Suprapubic skin (tissue), 4 donors: ENCODE data around the gene NEB.

ENCODE experiments used
- EP300 ChIP-seq: sonication (generic); formaldehyde crosslinking; IDR thresholded peaks from one replicate; pipeline ENCODE4 v1.6.1; 2017; ENCODE audit warnings: antibody characterized with exemption
- POLR2A ChIP-seq, 2 donors: fragments of 450-650 bp; IDR thresholded peaks; one replicate each; pipeline ENCODE4 v1.6.1; 2017; ENCODE audit warnings: antibody characterized with exemption in 2 of 2, mild to moderate bottlenecking in 2 of 2, moderate library complexity in 2 of 2
- POLR2AphosphoS5 ChIP-seq, 3 donors: sonication (generic); formaldehyde crosslinking; IDR thresholded peaks; one replicate each; pipeline ENCODE4 v1.6.1; 2017; ENCODE audit warnings: antibody characterized with exemption in 3 of 3
- TF ChIP-seq, protein P1 (sequence below), 2 donors: fragments of 200-600 bp in 1 of 2; fragments of 450-650 bp in 1 of 2; sonication (generic) in 1 of 2; IDR thresholded peaks; one replicate each; pipeline ENCODE4 v1.5.1; 2016 to 2019; ENCODE audit warnings: antibody characterized with exemption in 2 of 2, mild to moderate bottlenecking in 1 of 2, moderate library complexity in 1 of 2

DNA sequence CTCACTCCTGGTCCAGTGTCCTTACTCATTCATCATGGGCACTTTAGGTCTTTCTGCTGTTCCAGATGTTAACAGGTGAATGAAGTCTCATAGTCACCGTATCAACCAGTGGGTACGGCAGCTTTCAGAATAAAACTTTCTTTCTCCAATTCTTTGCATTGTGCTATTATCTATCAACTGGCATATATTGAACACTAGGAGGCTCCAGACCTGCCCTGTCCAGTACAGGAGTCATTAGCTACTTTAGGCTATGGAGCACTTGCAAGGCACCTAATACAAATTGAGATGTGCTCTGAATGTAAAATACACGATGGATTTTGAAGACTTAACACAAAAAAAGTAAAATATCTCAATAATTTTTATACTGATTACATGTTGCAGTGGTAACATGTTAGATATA, 43.2 kb upstream of the NEB start:
- TF ChIP-seq, protein P1, sequence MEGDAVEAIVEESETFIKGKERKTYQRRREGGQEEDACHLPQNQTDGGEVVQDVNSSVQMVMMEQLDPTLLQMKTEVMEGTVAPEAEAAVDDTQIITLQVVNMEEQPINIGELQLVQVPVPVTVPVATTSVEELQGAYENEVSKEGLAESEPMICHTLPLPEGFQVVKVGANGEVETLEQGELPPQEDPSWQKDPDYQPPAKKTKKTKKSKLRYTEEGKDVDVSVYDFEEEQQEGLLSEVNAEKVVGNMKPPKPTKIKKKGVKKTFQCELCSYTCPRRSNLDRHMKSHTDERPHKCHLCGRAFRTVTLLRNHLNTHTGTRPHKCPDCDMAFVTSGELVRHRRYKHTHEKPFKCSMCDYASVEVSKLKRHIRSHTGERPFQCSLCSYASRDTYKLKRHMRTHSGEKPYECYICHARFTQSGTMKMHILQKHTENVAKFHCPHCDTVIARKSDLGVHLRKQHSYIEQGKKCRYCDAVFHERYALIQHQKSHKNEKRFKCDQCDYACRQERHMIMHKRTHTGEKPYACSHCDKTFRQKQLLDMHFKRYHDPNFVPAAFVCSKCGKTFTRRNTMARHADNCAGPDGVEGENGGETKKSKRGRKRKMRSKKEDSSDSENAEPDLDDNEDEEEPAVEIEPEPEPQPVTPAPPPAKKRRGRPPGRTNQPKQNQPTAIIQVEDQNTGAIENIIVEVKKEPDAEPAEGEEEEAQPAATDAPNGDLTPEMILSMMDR (IDR thresholded peaks at IDR 0.05) = no peak
- no peak for TF ChIP-seq POLR2A (IDR thresholded peaks at IDR 0.05)
- TF ChIP-seq POLR2AphosphoS5 (IDR thresholded peaks at IDR 0.05) = no peak
- TF ChIP-seq EP300 = no peak
